Tibial nerve (tissue), 4 donors: Measurements from ENCODE around the gene TEKT5. TPM values are rescaled to one million over a fixed set of nuclear protein-coding genes. Genes with fewer than 3 reads are reported as not detected.
"Not testable (repeated sequence)": the region's sequence is repeated elsewhere in the genome, so short reads cannot be mapped to it uniquely, and the experiment has no call there.

Source experiments
- DNase-seq, 2 donors: peaks; one replicate each; pipeline ENCODE4 v3.0.0-alpha.2; 2019; ENCODE audit warnings: low spot score in 2 of 2
- H3K27ac ChIP-seq, 4 donors: fragments of 200-600 bp; sonication (generic) in 3 of 4; one replicate each; pipeline ENCODE4 v1.5.1; 2017 to 2019; ENCODE audit warnings: mild to moderate bottlenecking in 1 of 4
- H3K27me3 ChIP-seq, 2 donors: fragments of 200-600 bp; sonication (generic) in 1 of 2; one replicate each; pipeline versions ENCODE4 v1.5.1 to v1.6.0; 2017 to 2019
- H3K36me3 ChIP-seq, 3 donors: fragments of 200-600 bp; sonication (generic); one replicate each; pipeline ENCODE4 v1.5.1; 2018 to 2019
- H3K4me1 ChIP-seq, 4 donors: fragments of 200-600 bp; sonication (generic) in 3 of 4; one replicate each; pipeline ENCODE4 v1.5.1; 2017 to 2019
- H3K4me3 ChIP-seq, 4 donors: fragments of 200-600 bp; sonication (generic) in 3 of 4; one replicate each; pipeline ENCODE4 v1.5.1; 2017 to 2019; ENCODE audit warnings: mild to moderate bottlenecking in 1 of 4, moderate library complexity in 1 of 4
- H3K9me3 ChIP-seq, 4 donors: fragments of 200-600 bp; sonication (generic) in 3 of 4; one replicate each; pipeline ENCODE4 v1.5.1; 2017 to 2019
- CTCF ChIP-seq, 5 experiments: fragments of 200-600 bp in 3 of 5; fragments of 450-650 bp in 2 of 5; sonication (generic) in 3 of 5; IDR thresholded peaks; one replicate each; pipeline ENCODE4 v1.5.1; 2016 to 2019; ENCODE audit warnings: antibody characterized with exemption in 5 of 5, mild to moderate bottlenecking in 3 of 5, moderate library complexity in 2 of 5
- EP300 ChIP-seq, 2 donors: sonication (generic); formaldehyde crosslinking; IDR thresholded peaks; one replicate each; pipeline ENCODE4 v1.6.1; 2017; ENCODE audit warnings: antibody characterized with exemption in 2 of 2, mild to moderate bottlenecking in 1 of 2
- POLR2A ChIP-seq, 2 donors: fragments of 450-650 bp; IDR thresholded peaks; one replicate each; pipeline ENCODE4 v1.6.1; 2017; ENCODE audit warnings: antibody characterized with exemption in 2 of 2, mild to moderate bottlenecking in 2 of 2, moderate library complexity in 2 of 2
- WGBS, 2 donors: methylation state at CpG; one replicate each; pipeline ENCODE4 v1.1.5; 2018; 5-methylcytosine and 5-hydroxymethylcytosine counted together
- total RNA-seq, 4 donors: library from RNA; depleted of rRNA; stranded (reverse); fragments of >200 nt; gene quantifications; one replicate each; pipeline ENCODE4 v1.1.0, GENCODE V29; 2016

TEKT5 gene
- total RNA-seq, 4 donors from 2014 or later, result not detected

GRCh38 chr16:10635365-10636021 is 59.2 kb downstream of the TEKT5 start:
- Histone ChIP-seq H3K27me3 (no peaks in the 10 kb centered on the region), H3K27ac (no peak overlapping the region), H3K36me3 (no peaks in the 10 kb centered on the region), H3K9me3 (peaks cover 0 to 9% (median 0%) of the 10 kb centered on the region in 4 donors), H3K4me3 (no peak overlapping the region), H3K4me1 (no peaks in the 10 kb centered on the region)
- 91 to 97% methylated on average over 12 of the region's 12 CpGs for WGBS, 2 donors
- DNase-seq, result no peak
- TF ChIP-seq POLR2A (IDR thresholded peaks at IDR 0.05) (no peak), EP300 (IDR thresholded peaks at IDR 0.05) (no peak), CTCF (IDR thresholded peaks at IDR 0.05) (no peak)

- H3K27me3 ChIP-seq, H3K4me1 ChIP-seq, H3K36me3 ChIP-seq, H3K9me3 ChIP-seq, H3K27ac ChIP-seq, DNase-seq, H3K4me3 ChIP-seq: not testable (repeated sequence)
- WGBS, 2 donors, result 84 to 90% methylated on average over 4 of the region's 4 CpGs
Observed at GRCh38 chr16:10633429-10633828, 61.3 kb downstream of the TEKT5 start.

GRCh38 chr16:10631886-10632285 is 62.8 kb downstream of the TEKT5 start:
- Histone ChIP-seq H3K27me3 (no peaks in the 10 kb centered on the region), H3K4me1 (no peaks in the 10 kb centered on the region), H3K27ac (no peak overlapping the region), H3K36me3 (no peaks in the 10 kb centered on the region), H3K9me3 (peaks cover 0 to 9% (median 0%) of the 10 kb centered on the region in 4 donors), H3K4me3 (no peak overlapping the region)
- TF ChIP-seq CTCF (IDR thresholded peaks at IDR 0.05), result no peak
- TF ChIP-seq EP300 (IDR thresholded peaks at IDR 0.05), result no peak
- TF ChIP-seq POLR2A (IDR thresholded peaks at IDR 0.05), result no peak
- WGBS, 2 donors, result 89 to 91% methylated on average over 2 of the region's 2 CpGs
- DNase-seq, result no peak

- no peak for TF ChIP-seq CTCF (IDR thresholded peaks at IDR 0.05)
- no peak for TF ChIP-seq EP300 (IDR thresholded peaks at IDR 0.05)
- TF ChIP-seq POLR2A (IDR thresholded peaks at IDR 0.05), result no peak
- Histone ChIP-seq H3K27me3 (no peaks in the 10 kb centered on the region), H3K4me3 (no peak overlapping the region), H3K36me3 (no peaks in the 10 kb centered on the region), H3K9me3 (peaks cover 0 to 2% (median 0%) of the 10 kb centered on the region in 4 donors), H3K27ac (no peak overlapping the region), H3K4me1 (no peaks in the 10 kb centered on the region)
- WGBS, 2 donors, result 59 to 64% methylated on average over 6 of the region's 6 CpGs
- DNase-seq, result no peak
Observed at GRCh38 chr16:10629592-10629963, 65.2 kb downstream of the TEKT5 start.

- no peak overlapping the region for H3K27ac ChIP-seq
- H3K4me3 ChIP-seq, result no peak overlapping the region
- H3K9me3 ChIP-seq, result no peaks in the 10 kb centered on the region
- H3K4me1 ChIP-seq, result no peaks in the 10 kb centered on the region
- 85 to 86% methylated on average over 12 of the region's 12 CpGs for WGBS, 2 donors
- H3K36me3 ChIP-seq, result no peaks in the 10 kb centered on the region
- DNase-seq, result no peak
- H3K27me3 ChIP-seq, result no peaks in the 10 kb centered on the region
- no peak for TF ChIP-seq EP300 (IDR thresholded peaks at IDR 0.05)
- TF ChIP-seq CTCF (IDR thresholded peaks at IDR 0.05), result no peak
- TF ChIP-seq POLR2A (IDR thresholded peaks at IDR 0.05), result no peak
Observed at GRCh38 chr16:10625595-10626357, 69.0 kb downstream of the TEKT5 start.
